HepG2 (cell line): ENCODE data around the gene LRP5. TPM values are rescaled to one million over a fixed set of nuclear protein-coding genes. Genes with fewer than 3 reads are reported as not detected.
A peak's percentile ranks its signal among the peaks of the same experiment; 100 is the strongest.

ENCODE experiments used
- ATF1 ChIP-seq: IDR thresholded peaks from 2 replicates; pipeline ENCODE4 v1.6.1; 2016; ENCODE audit warnings: mild to moderate bottlenecking, control low read depth
- HHEX ChIP-seq: IDR thresholded peaks from 2 replicates; pipeline ENCODE4 v1.6.1; 2016; ENCODE audit warnings: control low read depth
- HNRNPLL ChIP-seq: fragments of 200-400 bp; formaldehyde crosslinking; IDR thresholded peaks from 2 replicates; pipeline ENCODE4 v1.6.1; 2017; ENCODE audit warnings: mild to moderate bottlenecking, low read depth, low read length; ENCODE audit not compliant: poor library complexity, severe bottlenecking
- MBD4 ChIP-seq: IDR thresholded peaks from 2 replicates; pipeline ENCODE4 v1.6.1; 2012; ENCODE audit warnings: low read length, inconsistent platforms, borderline replicate concordance
- SMYD3 ChIP-seq: sonication (generic); formaldehyde crosslinking; IDR thresholded peaks from 2 replicates; pipeline ENCODE4 v1.8.1; 2023; ENCODE audit warnings: mild to moderate bottlenecking, missing genetic modification reagents
- TEAD3 ChIP-seq: optimal IDR thresholded peaks from 2 replicates; pipeline ENCODE3; 2016; ENCODE audit warnings: borderline replicate concordance
- ZKSCAN1 ChIP-seq: fragments of 150-350 bp; IDR thresholded peaks from 2 replicates; pipeline ENCODE4 v1.6.1; 2014; ENCODE audit warnings: low read length
- ZNF331 ChIP-seq: sonication (generic); formaldehyde crosslinking; IDR thresholded peaks from 2 replicates; pipeline ENCODE4 v1.4.0; 2020; ENCODE audit warnings: missing genetic modification reagents
- ZNF367 ChIP-seq: sonication (generic); formaldehyde crosslinking; IDR thresholded peaks from 2 replicates; pipeline ENCODE4 v1.4.0; 2020; ENCODE audit warnings: missing genetic modification reagents, borderline replicate concordance
- ZNF512 ChIP-seq: sonication (generic); formaldehyde crosslinking; IDR thresholded peaks from 2 replicates; pipeline ENCODE4 v1.4.0; 2020; ENCODE audit warnings: mild to moderate bottlenecking, missing genetic modification reagents
- ZNF597 ChIP-seq: sonication (generic); formaldehyde crosslinking; IDR thresholded peaks from 2 replicates; pipeline ENCODE4 v1.5.0; 2020; ENCODE audit warnings: missing genetic modification reagents
- ZNF788 ChIP-seq: sonication (generic); formaldehyde crosslinking; IDR thresholded peaks from 2 replicates; pipeline ENCODE4 v1.5.0; 2020; ENCODE audit warnings: mild to moderate bottlenecking, missing genetic modification reagents, borderline replicate concordance
- polyA plus RNA-seq, 8 experiments: library from polyadenylated mRNA; depleted of rRNA in 3 of 8; stranded (reverse) in 7 of 8; unstranded in 1 of 8; fragments of >200 nt; fragmentation: Illumina TruSeq in 4 of 8; extraction: Trizol in 4 of 8; gene quantifications; 2 replicates each; pipeline versions ENCODE4 v1.2.1 to v1.2.3, GENCODE V29; 2011 to 2016; ENCODE audit warnings: low read depth in 4 of 8, missing spikeins in 1 of 8, mixed read lengths in 1 of 8; ENCODE audit not compliant: insufficient read depth in 1 of 8
- total RNA-seq, 5 experiments: library from RNA; depleted of rRNA; stranded (reverse); fragments of >200 nt; fragmentation: Illumina TruSeq; extraction: Trizol; gene quantifications; 2 replicates each; pipeline ENCODE4 v1.2.3, GENCODE V29; 2016; ENCODE audit warnings: low read depth in 1 of 5
- TF ChIP-seq, protein P1 (sequence below): sonication (generic); formaldehyde crosslinking; IDR thresholded peaks from 2 replicates; pipeline ENCODE4 v1.5.0; 2020; ENCODE audit warnings: missing genetic modification reagents, mild to moderate bottlenecking, borderline replicate concordance
- TF ChIP-seq, protein P2 (sequence below): sonication (generic); formaldehyde crosslinking; IDR thresholded peaks from 2 replicates; pipeline ENCODE4 v1.4.0; 2020; ENCODE audit warnings: missing genetic modification reagents
- TF ChIP-seq, protein P3 (sequence below): sonication (generic); formaldehyde crosslinking; IDR thresholded peaks from 2 replicates; pipeline ENCODE4 v1.5.0; 2020; ENCODE audit warnings: mild to moderate bottlenecking, missing genetic modification reagents, borderline replicate concordance

The LRP5 gene
- total and polyA plus RNA-seq, 2 of the 13 experiments (the other 11 are each of a cell fraction or from before 2014, with no cell fraction given): 40.4 to 64.0 TPM

DNA sequence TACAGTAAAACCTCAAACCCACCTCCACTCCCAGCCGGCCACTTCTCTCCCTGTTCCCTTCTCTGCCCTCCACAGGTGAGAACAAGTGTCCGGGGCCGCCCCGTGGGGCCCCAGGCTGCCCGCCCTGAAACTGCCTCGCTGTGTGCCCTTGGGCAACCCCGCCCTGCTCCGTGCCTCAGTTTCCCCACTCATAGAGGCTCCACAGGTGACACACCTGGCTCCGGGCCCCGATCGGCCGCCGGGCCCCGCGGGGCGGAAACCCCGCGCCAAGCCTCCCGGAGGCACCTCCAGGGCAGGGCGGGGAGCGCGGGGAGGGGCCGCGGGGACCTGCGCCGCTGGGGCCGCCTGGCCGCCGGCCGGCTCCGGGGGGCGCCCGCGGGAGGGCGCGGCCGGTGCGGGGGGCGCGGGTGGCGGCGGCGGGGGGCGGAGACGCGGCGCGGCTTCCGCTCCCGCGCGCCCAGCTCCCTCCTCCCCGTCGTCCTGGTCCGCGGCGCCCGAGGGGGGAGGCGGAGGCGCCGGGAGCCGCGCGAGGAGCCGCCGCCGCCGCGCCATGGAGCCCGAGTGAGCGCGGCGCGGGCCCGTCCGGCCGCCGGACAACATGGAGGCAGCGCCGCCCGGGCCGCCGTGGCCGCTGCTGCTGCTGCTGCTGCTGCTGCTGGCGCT, at the start of gene LRP5 (continued):
- TF ChIP-seq, protein P1, sequence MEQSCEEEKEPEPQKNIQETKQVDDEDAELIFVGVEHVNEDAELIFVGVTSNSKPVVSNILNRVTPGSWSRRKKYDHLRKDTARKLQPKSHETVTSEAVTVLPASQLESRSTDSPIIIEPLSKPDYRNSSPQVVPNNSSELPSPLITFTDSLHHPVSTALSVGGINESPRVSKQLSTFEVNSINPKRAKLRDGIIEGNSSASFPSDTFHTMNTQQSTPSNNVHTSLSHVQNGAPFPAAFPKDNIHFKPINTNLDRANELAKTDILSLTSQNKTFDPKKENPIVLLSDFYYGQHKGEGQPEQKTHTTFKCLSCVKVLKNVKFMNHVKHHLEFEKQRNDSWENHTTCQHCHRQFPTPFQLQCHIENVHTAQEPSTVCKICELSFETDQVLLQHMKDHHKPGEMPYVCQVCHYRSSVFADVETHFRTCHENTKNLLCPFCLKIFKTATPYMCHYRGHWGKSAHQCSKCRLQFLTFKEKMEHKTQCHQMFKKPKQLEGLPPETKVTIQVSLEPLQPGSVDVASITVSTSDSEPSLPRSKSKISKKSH (CRISPR knock-in tag): no peak
- TF ChIP-seq MBD4 (no peak), ZNF331 (CRISPR knock-in tag) (no peak), SMYD3 (no peak), ATF1 (CRISPR knock-in tag) (no peak), HHEX (CRISPR knock-in tag) (no peak), HNRNPLL (no peak), ZNF512 (no peak), ZNF367 (no peak), ZKSCAN1 (no peak), ZNF788 (CRISPR knock-in tag) (peak; percentile 40; the same call in 1 of the 2 replicates), TEAD3 (CRISPR knock-in tag) (no peak), ZNF597 (CRISPR knock-in tag) (no peak)
- TF ChIP-seq, protein P2, sequence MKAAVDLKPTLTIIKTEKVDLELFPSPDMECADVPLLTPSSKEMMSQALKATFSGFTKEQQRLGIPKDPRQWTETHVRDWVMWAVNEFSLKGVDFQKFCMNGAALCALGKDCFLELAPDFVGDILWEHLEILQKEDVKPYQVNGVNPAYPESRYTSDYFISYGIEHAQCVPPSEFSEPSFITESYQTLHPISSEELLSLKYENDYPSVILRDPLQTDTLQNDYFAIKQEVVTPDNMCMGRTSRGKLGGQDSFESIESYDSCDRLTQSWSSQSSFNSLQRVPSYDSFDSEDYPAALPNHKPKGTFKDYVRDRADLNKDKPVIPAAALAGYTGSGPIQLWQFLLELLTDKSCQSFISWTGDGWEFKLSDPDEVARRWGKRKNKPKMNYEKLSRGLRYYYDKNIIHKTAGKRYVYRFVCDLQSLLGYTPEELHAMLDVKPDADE (CRISPR knock-in tag): no peak
- TF ChIP-seq, protein P3, sequence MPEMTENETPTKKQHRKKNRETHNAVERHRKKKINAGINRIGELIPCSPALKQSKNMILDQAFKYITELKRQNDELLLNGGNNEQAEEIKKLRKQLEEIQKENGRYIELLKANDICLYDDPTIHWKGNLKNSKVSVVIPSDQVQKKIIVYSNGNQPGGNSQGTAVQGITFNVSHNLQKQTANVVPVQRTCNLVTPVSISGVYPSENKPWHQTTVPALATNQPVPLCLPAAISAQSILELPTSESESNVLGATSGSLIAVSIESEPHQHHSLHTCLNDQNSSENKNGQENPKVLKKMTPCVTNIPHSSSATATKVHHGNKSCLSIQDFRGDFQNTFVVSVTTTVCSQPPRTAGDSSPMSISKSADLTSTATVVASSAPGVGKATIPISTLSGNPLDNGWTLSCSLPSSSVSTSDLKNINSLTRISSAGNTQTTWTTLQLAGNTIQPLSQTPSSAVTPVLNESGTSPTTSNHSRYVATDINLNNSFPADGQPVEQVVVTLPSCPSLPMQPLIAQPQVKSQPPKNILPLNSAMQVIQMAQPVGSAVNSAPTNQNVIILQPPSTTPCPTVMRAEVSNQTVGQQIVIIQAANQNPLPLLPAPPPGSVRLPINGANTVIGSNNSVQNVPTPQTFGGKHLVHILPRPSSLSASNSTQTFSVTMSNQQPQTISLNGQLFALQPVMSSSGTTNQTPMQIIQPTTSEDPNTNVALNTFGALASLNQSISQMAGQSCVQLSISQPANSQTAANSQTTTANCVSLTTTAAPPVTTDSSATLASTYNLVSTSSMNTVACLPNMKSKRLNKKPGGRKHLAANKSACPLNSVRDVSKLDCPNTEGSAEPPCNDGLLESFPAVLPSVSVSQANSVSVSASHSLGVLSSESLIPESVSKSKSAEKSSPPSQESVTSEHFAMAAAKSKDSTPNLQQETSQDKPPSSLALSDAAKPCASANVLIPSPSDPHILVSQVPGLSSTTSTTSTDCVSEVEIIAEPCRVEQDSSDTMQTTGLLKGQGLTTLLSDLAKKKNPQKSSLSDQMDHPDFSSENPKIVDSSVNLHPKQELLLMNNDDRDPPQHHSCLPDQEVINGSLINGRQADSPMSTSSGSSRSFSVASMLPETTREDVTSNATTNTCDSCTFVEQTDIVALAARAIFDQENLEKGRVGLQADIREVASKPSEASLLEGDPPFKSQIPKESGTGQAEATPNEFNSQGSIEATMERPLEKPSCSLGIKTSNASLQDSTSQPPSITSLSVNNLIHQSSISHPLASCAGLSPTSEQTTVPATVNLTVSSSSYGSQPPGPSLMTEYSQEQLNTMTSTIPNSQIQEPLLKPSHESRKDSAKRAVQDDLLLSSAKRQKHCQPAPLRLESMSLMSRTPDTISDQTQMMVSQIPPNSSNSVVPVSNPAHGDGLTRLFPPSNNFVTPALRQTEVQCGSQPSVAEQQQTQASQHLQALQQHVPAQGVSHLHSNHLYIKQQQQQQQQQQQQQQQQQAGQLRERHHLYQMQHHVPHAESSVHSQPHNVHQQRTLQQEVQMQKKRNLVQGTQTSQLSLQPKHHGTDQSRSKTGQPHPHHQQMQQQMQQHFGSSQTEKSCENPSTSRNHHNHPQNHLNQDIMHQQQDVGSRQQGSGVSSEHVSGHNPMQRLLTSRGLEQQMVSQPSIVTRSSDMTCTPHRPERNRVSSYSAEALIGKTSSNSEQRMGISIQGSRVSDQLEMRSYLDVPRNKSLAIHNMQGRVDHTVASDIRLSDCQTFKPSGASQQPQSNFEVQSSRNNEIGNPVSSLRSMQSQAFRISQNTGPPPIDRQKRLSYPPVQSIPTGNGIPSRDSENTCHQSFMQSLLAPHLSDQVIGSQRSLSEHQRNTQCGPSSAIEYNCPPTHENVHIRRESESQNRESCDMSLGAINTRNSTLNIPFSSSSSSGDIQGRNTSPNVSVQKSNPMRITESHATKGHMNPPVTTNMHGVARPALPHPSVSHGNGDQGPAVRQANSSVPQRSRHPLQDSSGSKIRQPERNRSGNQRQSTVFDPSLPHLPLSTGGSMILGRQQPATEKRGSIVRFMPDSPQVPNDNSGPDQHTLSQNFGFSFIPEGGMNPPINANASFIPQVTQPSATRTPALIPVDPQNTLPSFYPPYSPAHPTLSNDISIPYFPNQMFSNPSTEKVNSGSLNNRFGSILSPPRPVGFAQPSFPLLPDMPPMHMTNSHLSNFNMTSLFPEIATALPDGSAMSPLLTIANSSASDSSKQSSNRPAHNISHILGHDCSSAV (CRISPR knock-in tag): no peak
